ENCODE results near the gene SHD. TPM values are rescaled to one million over a fixed set of nuclear protein-coding genes. Genes with fewer than 3 reads are reported as not detected.

The SHD gene
- total RNA-seq, 1 donor from 2014 or later: 0.79 TPM

GRCh38 chr19:4288091-4288777, 9.2 kb downstream of the SHD start:
- H3K27ac Mint-ChIP-seq (ENCODE audit: unreplicated experiment): peak overlapping the region; percentile 47
- no peaks in the 10 kb centered on the region for H3K4me1 ChIP-seq (ENCODE audit: insufficient read depth, low read length)
- no peak overlapping the region for H3K4me3 Mint-ChIP-seq (ENCODE audit: unreplicated experiment)
- H4K20me1 ChIP-seq (ENCODE audit: insufficient read depth, low read length): no peaks in the 10 kb centered on the region
- no peaks in the 10 kb centered on the region for H3K79me2 ChIP-seq (ENCODE audit: insufficient read depth, low read length)
- H3K27me3 Mint-ChIP-seq (ENCODE audit: low read depth, unreplicated experiment): peaks cover 28% of the 10 kb centered on the region
- H3K9me3 Mint-ChIP-seq (ENCODE audit: unreplicated experiment): peaks cover 2% of the 10 kb centered on the region
- H3K27me3 ChIP-seq (ENCODE audit: insufficient read depth, low read length): peaks cover 10% of the 10 kb centered on the region
- H3K27ac ChIP-seq (ENCODE audit: low read depth, low read length): no peak overlapping the region
- H2AFZ ChIP-seq (ENCODE audit: low read depth, low read length): no peak overlapping the region
- H3K36me3 ChIP-seq (ENCODE audit: insufficient read depth, low read length): no peaks in the 10 kb centered on the region
- DNase-seq (ENCODE audit: low read depth) (no peak), FAIRE-seq (no peak)
- no peak overlapping the region for H3K9ac ChIP-seq (ENCODE audit: low read length)
- H3K4me2 ChIP-seq (ENCODE audit: low read length): no peak overlapping the region
- TF ChIP-seq CTCF (IDR thresholded peaks at IDR 0.05; ENCODE audit: insufficient read depth, low read depth, low read length): no peak
- no peak overlapping the region for H3K4me3 ChIP-seq (ENCODE audit: insufficient read depth, low read depth, low read length)
- H3K4me1 Mint-ChIP-seq (ENCODE audit: low read depth, unreplicated experiment): no peaks in the 10 kb centered on the region
- no peaks in the 10 kb centered on the region for H3K9me3 ChIP-seq (ENCODE audit: insufficient read depth, low read depth, low read length)
- H3K36me3 Mint-ChIP-seq (ENCODE audit: low read depth, unreplicated experiment): no peaks in the 10 kb centered on the region

- Histone ChIP-seq H4K20me1 (ENCODE audit: insufficient read depth, low read length) (no peaks in the 10 kb centered on the region), H3K4me3 (ENCODE audit: insufficient read depth, low read depth, low read length) (no peak overlapping the region), H3K4me2 (ENCODE audit: low read length) (no peak overlapping the region), H3K4me1 (ENCODE audit: insufficient read depth, low read length) (no peaks in the 10 kb centered on the region), H3K36me3 (ENCODE audit: insufficient read depth, low read length) (no peaks in the 10 kb centered on the region), H3K27ac (ENCODE audit: low read depth, low read length) (no peak overlapping the region), H2AFZ (ENCODE audit: low read depth, low read length) (no peak overlapping the region), H3K9ac (ENCODE audit: low read length) (no peak overlapping the region), H3K79me2 (ENCODE audit: insufficient read depth, low read length) (no peaks in the 10 kb centered on the region), H3K9me3 (ENCODE audit: insufficient read depth, low read depth, low read length) (no peaks in the 10 kb centered on the region), H3K27me3 (ENCODE audit: insufficient read depth, low read length) (peaks cover 6% of the 10 kb centered on the region)
- peaks cover 2% of the 10 kb centered on the region for H3K9me3 Mint-ChIP-seq (ENCODE audit: unreplicated experiment)
- no peak for TF ChIP-seq CTCF (IDR thresholded peaks at IDR 0.05; ENCODE audit: insufficient read depth, low read depth, low read length)
- no peak for TF ChIP-seq EZH2 (IDR thresholded peaks at IDR 0.05; ENCODE audit: insufficient read depth, low read length)
- H3K4me3 Mint-ChIP-seq (ENCODE audit: unreplicated experiment): no peak overlapping the region
- FAIRE-seq (no peak), DNase-seq (ENCODE audit: low read depth) (no peak)
- H3K27me3 Mint-ChIP-seq (ENCODE audit: low read depth, unreplicated experiment): peaks cover 29% of the 10 kb centered on the region
- no peaks in the 10 kb centered on the region for H3K4me1 Mint-ChIP-seq (ENCODE audit: low read depth, unreplicated experiment)
- H3K36me3 Mint-ChIP-seq (ENCODE audit: low read depth, unreplicated experiment): no peaks in the 10 kb centered on the region
- no peak overlapping the region for H3K27ac Mint-ChIP-seq (ENCODE audit: unreplicated experiment)
Measured at GRCh38 chr19:4291184-4291732, 12.2 kb downstream of the SHD start.

- Mint-ChIP-seq H3K4me1 (ENCODE audit: low read depth, unreplicated experiment) (no peaks in the 10 kb centered on the region), H3K27me3 (ENCODE audit: low read depth, unreplicated experiment) (peaks cover 20% of the 10 kb centered on the region)
- H2AFZ ChIP-seq (ENCODE audit: low read depth, low read length): no peak overlapping the region
Measured at GRCh38 chr19:4292515-4292914, 13.4 kb downstream of the SHD start.

More at GRCh38 chr19:4292515-4292914, 13.4 kb downstream of the SHD start:
- Histone ChIP-seq H3K36me3 (ENCODE audit: insufficient read depth, low read length) (no peaks in the 10 kb centered on the region), H4K20me1 (ENCODE audit: insufficient read depth, low read length) (no peaks in the 10 kb centered on the region), H3K9ac (ENCODE audit: low read length) (no peak overlapping the region), H3K27me3 (ENCODE audit: insufficient read depth, low read length) (peaks cover 9% of the 10 kb centered on the region), H3K4me3 (ENCODE audit: insufficient read depth, low read depth, low read length) (no peak overlapping the region), H3K9me3 (ENCODE audit: insufficient read depth, low read depth, low read length) (no peaks in the 10 kb centered on the region), H3K4me2 (ENCODE audit: low read length) (no peak overlapping the region), H3K27ac (ENCODE audit: low read depth, low read length) (no peak overlapping the region), H3K4me1 (ENCODE audit: insufficient read depth, low read length) (no peaks in the 10 kb centered on the region), H3K79me2 (ENCODE audit: insufficient read depth, low read length) (no peaks in the 10 kb centered on the region)
- H3K36me3 Mint-ChIP-seq (ENCODE audit: low read depth, unreplicated experiment): no peaks in the 10 kb centered on the region
- H3K27ac Mint-ChIP-seq (ENCODE audit: unreplicated experiment): no peak overlapping the region
- H3K9me3 Mint-ChIP-seq (ENCODE audit: unreplicated experiment): no peaks in the 10 kb centered on the region
- TF ChIP-seq CTCF (IDR thresholded peaks at IDR 0.05; ENCODE audit: insufficient read depth, low read depth, low read length) (no peak), EZH2 (IDR thresholded peaks at IDR 0.05; ENCODE audit: insufficient read depth, low read length) (no peak)
- H3K4me3 Mint-ChIP-seq (ENCODE audit: unreplicated experiment): no peak overlapping the region
- DNase-seq (ENCODE audit: low read depth) (no peak), FAIRE-seq (no peak)
